Stimulated activated CD4-positive, alpha-beta T cell treated with anti-CD3 and anti-CD28 coated beads, Interleukin-1b, Interleukin-23, amount 100 ng/mL, for 24 hours (primary cell): ENCODE data around the gene ANXA9.
A peak's percentile ranks its signal among the peaks of the same experiment; 100 is the strongest.

Experiments
- DNase-seq, 4 experiments: peaks; one replicate each; pipeline ENCODE4 v3.0.0-alpha.2; 2020; ENCODE audit warnings: low read depth in 4 of 4, low spot score in 1 of 4

Gene ANXA9

DNA sequence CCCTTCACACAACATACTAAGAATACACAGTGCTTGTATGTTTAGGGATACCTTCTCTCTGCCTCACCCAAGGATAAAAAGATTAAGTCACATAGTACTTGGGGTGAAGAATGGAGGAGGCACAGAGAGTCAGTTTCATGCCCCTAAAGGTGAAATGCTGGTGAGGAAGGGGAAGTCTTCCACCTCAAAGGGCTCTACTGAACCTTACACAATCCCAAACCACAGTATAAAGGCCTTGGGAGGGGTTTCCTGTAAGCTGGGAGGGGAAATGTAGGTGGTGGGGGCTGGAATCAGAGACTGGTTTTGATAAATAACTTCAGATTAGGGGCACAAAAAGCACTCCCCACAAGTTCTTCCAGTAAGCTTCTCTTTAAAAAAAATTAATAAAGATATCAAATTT lies 21.1 kb downstream of the ANXA9 start:
- DNase-seq = no peak

DNA sequence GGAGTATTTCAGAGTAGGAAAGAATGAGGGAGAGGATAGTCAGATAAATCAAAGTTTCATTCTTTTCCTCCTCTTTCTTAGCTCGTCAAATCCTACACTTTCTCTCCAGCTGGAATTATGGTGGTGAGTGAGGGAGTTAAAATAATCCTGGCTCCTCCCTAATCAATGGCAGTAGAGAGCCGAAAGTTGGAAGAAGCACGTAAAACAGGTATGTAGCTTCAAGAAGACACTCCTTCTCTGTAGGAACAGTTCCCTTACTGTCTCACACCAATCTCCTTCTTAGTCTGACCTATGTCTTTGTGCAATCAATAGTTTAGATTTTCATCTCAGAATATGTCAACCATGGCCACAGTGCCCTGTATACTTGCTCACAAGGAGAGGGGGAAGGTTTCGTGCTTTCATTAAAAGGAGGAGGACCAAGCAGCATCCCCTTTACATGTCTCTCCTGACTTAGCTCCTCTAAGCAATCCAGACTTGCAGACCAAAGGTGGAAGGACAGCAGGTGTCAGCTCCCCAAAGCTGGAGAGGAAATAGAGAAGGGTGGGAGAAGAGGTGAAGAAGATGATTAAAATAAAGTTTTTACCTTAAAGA lies 23.7 kb downstream of the ANXA9 start:
- no peak for DNase-seq

DNA sequence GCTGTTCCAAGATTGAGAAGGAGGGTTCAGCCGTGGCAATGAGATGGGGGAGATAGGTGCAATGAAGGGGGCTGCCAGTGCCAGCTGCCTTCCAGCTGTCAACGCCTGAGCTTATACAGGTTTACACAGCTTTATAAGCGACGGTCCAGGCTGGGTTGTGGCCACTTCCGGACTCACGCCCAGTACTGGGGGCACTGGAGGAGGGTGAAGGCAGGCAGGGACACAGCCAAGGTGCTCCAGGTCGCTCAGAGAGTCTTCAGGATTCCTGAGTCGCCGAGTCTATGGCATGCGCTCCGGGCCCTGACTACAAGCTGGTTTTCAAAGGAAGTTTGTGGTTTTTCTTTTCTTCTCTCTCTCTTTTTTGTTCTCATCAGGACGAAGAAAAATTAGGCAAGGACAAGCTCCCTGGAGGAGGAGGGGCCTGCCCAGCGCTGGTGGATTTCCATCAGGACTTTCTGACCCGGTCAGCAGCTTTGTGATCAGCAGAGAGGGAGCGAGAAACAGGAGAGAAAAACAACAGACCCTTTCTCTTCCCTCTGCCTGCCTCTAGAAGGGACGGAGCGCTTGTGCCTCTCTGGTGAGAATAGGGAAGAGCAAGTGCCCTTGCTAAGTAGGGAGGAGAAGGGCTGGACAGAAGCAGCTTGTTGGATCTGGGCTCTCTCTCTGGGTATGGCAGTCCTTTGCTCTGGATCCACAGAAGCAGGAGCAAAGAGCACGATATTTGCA lies 24.4 kb downstream of the ANXA9 start, which contains the start of gene MINDY1:
Gene MINDY1, minus strand, starts transcription at position 576 of the 726 bp plus-strand sequence. CDS start 4,285 bp downstream, outside the sequence.
- peak in 1 of 4 experiments; percentile 29 for DNase-seq

DNA sequence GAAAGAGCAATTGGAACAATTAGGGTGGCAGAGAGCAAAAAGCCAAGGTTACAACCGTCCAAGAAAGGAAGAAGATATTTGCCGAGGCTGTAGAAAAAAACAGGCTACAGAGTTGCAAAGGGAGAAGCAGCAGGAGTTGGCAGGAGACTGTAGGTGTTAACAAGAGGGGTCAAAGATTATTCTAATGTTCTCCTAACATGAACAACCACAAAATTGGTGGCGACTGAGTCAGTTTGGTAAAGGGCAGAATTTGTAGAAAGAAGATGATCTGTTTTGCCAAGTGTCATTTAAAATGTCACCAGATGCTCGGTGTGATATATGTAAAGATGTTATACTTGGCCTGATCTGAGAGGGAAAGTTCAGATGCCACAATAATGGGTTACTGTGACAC lies 25.8 kb downstream of the ANXA9 start:
- no peak for DNase-seq

DNA sequence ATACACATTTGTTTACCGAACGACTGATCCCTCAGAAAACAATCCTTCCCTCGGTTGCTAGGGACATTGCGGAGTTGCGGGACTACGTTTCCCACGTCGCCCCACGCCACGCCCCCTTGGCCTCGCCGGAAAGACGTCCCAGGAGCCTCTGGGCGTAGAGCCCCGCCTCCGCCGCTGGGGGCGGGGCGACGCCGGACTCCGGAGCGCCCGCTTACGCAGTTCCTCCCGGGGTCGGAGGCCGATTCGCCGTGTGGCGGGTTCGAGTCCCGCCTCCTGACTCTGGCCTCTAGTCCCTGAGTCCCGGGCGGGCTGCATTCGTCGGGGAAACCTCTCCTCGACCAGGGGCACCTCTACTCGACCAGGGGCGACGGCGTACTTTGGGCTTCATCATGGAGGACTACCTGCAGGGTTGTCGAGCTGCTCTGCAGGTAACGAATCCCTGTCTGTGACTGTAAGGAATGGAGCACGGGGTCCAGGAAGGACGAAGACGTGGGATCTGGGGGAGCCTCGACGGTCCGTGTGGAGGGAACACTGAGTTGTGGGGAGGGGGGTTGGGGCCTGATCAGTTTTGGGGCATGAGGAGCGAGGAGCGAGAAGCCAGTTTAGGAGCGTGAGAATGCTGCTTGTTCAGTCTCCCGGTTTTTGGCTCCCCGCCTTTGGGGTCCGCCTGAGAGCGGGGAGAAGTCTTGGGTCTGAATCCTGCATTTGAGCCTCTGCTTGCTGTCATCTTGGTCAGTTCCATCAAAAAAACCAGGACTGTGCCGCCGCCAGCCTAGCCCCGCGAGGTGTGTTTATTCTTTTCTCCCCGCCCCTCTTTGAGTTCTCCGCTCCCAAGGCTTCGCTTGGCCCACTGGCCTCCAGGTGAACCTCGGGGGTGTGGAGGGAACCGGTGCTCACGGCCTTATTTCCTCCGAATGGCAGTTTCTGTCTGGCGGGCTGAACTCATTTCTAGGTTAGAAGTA lies 26.4 kb downstream of the ANXA9 start, which contains the start of gene PRUNE1:
Gene PRUNE1, plus strand, starts transcription at position 206 of the 962 bp plus-strand sequence. Its CDS starts 184 bp downstream, at position 390.
- peak; percentile 93 to 98 (median 94) for DNase-seq

DNA sequence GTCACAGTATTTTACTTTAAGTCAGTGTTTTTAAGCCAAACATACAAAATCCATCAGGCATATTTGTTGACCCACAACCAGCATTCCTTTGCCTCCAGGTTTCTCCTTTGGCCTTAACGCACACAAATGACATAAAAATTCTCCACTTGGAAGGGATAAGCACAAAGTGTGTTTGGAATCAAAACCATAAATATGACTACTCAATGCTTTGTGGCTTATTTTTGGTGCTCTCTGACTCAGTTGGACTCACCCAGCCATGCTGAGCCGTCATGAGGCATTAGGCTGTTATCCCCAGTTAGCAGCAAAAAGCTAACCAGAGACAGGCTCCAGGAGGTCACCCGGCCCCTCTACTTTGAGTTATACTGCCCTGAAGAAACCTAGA lies 27.1 kb downstream of the ANXA9 start:
- DNase-seq = no peak

DNA sequence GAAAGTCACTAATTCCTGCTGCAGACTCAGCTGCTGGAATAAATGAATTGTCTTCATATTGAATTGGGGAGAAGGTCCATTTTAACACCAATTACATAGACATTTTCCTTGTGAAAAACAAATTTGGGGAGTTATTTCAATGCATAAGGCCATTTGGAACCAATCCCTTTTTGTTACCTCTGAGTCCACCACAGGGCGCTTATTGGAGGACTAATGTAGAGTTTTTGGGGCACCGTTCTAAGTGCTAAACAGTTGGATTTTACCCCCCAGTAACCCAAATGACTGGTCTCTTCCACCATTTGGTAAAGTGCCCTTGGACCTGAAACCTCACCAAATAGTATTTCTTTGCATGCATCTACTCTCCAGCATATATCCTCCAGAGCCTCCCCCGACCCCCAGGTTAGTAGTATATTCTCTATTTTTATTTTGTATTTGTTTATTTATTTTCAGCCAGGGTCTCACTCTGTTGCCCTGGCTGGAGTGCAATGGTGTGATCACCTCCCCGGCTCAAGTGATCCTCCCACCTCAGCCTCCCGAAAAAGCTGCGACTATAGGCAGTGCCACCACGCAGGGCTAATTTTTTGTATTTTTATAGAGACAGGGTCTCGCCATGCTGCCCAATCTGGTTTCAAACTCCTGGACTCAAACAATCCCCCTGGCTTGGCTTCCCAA lies 27.7 kb downstream of the ANXA9 start:
- DNase-seq = no peak

DNA sequence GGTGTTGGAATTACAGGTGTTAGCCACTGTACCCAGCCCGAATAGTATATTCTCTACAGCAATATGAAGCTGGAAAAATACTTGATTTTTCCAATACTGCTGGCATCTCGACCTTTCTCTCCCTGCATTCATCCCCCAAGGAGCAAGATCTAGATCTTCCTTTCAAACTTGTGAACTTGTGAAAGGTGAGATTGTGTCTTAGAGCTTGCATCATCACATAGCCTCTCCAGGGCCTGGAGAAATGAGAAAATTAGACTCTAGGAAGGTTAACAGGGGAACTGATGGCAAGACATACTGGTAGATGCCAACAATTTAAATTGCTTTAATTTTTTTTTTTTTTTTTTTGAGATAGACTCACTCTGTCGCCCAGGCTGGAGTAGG lies 28.2 kb downstream of the ANXA9 start:
- no peak for DNase-seq

DNA sequence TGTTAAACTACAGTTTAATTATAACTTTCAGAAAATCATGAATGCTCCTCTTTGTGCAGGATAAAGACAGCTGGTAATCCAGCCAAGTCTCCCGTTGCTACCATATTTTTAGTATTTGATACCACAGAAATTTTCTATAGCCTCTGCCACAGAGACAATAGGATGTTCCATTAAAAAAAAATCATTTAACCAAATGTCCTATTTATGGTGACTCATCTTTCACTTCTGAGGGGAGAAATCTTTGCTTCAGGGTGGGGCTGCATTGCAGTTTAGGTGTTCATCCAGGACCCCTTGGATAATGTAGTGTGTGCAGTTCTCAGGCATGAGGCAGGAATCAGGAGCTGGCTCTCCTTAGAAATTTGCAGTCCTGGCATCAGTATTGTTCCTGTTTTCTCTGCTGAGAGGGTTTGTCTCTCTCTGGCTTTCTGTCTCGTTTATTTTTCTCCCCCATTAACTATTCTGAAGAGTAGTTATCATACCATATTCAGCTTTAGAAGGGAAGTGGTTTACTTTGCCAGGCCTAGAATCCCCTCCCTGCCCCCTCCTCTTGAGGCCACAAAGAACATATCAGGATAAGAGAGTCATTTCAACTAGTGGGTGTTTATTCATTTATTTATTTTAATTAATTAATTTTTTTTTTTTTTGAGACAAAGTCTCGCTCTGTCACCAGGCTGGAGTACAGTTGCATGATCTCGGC lies 29.2 kb downstream of the ANXA9 start:
- no peak for DNase-seq

DNA sequence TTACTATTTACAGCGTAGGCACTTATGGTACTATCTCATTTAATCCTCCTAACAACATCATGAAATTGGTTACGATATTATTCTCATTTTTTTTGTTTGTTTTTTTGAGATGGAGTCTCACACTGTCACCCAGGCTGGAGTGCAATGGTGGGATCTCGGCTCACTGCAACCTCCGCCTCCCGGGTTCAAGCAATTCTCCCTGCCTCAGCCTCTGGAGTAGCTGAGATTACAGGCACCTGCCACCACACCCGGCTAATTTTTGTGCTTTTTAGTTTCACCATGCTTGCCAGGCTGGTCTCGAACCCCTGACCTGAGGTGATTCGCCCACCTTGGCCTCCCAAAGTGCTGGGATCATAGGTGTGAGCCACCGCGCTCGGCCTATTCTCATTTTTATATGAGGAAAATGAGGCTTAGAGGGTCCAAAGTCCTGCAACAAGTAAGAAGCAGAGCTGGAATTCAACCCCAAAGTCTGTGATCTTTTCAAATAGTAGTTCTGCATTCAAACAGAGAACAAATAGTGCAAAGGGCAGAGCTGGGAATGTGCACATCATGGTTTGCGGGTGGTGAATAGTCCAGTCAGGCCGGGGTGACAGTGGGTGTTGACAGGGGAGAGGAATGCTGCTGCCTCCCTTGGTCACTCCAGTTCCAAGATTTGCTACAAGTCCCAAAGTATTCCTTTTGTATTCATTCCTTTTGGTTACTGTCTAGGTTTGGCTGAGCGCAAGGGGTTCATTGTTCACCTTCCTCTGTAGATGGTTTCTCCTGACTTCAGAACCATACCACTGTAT lies 30.8 kb downstream of the ANXA9 start:
- DNase-seq = no peak

DNA sequence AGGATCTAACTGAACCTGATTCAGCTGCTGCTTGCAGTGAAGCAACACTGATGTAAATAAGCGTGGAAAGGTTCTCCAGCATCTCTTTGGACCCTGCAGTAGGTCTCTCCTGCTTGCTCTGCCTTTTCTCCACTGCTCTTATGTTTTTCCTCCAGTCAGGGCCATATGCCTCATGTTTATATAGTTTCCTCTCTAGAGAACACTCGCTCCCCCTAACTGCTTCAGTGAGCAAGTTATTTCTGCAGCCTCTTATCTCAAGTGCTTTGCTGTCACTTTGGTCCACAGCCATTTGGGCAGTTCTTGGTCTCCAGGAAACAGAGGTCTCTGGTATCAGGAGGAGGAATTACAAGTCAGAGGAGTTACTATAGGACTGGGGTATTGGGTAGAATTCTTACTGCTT lies 31.4 kb downstream of the ANXA9 start:
- DNase-seq = no peak

DNA sequence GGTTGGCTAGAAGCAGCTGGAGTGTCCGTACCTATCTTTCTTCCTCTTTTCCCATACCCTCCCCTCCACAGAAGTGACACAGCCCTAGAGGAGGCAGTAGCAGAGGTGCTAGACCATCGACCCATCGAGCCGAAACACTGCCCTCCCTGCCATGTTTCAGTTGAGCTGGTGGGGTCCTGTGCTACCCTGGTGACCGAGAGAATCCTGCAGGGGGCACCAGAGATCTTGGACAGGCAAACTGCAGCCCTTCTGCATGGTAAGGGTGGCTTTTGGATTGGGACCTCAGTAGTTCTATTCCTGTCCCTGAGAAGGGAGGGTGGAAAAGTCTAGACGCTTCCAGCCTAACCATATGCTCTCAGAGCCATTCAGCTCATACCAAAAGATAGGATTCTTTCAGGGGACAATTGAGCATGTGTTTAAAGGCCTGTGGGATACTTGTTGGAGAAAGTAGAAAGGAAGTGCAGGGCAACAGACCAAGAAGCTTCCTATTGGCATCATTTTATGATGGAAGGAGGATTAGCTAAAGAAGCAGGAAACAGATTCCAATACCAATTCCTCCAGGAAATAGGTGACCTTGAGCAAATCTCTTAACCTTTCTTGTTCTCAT lies 42.6 kb downstream of the ANXA9 start:
- peak; percentile 65 to 77 (median 68) for DNase-seq

DNA sequence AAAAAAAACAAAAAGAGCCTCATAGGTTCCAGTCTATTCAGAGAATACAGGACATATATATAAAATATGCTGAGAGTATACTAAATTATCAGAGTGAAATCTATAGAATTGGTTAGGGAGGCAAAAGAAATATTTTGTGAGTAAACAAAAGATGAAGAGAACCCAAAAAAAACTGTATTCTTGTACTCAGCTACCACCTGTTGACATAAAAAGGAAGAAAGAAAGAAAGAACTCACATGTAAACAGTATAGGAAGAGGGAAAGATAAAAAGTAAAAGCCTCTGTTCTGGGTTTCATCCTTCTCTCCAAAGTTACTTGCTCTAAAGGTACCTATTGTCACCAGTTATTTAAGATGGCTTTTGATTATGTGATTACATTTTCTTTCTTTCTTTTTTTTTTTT lies 44.4 kb downstream of the ANXA9 start:
- DNase-seq = no peak

DNA sequence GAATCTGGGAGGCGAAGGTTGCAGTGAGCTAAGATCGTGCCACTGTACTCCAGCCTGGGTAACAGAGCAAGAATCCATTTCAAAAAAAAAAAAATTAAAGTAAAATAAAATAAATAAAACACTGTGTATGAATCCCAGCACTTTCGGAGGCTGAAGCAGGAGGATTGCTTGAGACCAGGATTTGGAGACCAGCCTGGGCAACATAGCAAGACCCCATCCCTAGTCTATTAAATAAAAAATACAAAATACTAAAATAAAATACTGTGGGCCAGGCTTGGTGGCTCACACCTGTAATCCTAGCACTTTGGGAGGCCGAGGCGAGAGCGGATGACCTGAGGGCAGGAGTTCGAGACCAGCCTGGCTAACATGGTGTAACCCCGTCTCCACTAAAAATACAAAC lies 50.1 kb downstream of the ANXA9 start:
- no peak for DNase-seq

DNA sequence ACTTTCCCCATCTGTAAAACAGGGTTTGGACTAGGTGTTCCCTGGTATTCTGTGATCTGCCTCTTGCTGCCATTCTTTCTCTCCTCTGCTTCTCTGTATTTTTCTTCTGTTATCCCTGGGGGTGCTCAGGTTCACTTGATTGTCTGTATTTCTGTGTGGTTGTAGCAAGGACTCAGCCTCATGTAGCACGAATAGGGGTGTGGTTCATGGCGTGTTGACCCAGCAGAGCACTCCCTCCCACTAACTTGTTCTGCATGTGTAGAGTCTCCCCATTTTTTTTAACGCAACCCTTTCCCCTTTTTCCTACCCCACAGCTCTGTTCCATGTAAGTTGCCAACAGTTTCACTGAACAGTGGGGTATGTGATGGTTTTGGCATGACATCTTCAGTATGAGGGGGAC lies 53.1 kb downstream of the ANXA9 start:
- DNase-seq = no peak

DNA sequence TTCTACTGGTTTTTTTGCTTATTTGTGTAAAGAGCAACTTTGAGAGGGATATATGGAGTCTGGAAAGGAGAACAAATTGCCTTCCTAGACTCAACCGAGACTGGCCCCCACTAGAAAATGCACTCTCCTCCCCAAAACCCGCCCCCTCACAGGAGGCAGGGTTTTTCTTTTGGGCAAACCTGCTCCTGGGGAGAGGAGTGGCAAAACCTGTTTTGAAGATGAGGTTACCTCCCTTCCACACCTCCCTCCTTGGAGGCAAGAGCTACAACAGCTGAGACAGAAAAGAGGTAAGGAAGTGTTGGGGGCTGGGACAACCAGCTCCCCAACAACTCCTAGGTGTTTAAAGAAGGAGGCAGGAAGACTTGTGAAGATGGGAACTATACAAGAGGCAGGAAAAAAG lies 54.3 kb downstream of the ANXA9 start, which contains the start of gene BNIPL:
Gene BNIPL, plus strand, starts transcription at position 231 of the 400 bp plus-strand sequence. Its CDS starts 140 bp downstream, at position 371.
- no peak for DNase-seq

DNA sequence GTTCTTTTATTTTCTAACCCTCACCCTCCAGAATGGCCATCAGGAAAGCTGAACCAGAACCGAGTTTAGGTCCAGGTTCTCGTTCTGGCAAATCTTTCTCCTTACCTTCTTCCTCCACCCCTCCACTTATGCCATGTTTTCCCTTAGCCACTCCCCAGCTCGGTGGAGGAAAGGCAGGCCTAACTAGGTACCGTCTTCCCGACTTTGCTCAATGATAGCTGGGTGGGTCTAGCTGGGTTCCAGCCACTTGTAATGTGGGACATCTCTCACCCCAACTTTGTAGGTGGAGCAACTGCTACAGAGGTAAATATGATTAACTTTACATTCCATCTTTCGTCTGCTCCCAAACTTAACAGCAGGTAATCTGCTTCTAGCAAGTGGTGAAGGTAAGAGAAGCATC lies 54.9 kb downstream of the ANXA9 start:
- DNase-seq = no peak

DNA sequence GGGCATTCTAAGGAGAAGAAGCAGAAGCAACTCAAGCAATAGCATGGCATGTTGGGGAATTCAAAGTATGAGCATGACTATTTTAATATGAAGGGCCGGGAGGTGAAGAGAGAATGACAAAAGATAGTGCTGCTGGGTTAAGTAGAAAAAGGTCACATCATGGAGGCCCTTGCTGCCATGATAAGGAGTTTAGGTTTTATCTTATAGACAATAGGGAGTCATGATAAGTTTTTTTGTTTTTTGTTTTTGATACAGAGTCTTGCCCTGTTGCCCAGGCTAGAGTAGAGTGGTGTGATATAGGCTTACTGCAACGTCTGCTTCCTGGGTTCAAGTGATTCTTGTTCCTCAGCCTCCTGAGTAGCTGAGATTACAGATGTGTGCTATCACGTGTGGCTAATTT lies 57.4 kb downstream of the ANXA9 start:
- no peak for DNase-seq

DNA sequence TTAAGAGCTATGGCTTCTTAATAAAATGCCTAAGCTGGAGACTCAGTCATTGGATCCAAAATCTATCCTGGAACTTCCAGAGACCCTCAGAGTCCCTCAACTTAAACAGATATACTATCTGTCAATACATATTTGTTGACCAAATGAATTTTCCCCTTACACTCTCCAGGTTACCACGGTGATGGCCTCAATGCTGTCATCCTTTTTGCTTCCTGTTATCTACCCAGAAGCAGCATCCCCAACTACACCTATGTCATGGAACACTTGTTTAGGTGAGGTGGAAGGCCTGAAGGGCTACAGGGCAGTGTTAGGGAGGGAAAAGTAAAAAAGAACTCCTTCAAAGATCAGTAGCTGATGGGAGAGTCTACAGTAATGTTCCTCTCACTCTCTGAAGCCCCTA lies 61.1 kb downstream of the ANXA9 start:
- no peak for DNase-seq
